ENCODE data around the gene ATF4. TPM values are rescaled to one million over a fixed set of nuclear protein-coding genes. Genes with fewer than 3 reads are reported as not detected.

ATF4 gene
- total and polyA plus RNA-seq, 2 of the 13 experiments (the other 11 are each of a cell fraction or from before 2014, with no cell fraction given): 486 to 1,297 TPM

DNA sequence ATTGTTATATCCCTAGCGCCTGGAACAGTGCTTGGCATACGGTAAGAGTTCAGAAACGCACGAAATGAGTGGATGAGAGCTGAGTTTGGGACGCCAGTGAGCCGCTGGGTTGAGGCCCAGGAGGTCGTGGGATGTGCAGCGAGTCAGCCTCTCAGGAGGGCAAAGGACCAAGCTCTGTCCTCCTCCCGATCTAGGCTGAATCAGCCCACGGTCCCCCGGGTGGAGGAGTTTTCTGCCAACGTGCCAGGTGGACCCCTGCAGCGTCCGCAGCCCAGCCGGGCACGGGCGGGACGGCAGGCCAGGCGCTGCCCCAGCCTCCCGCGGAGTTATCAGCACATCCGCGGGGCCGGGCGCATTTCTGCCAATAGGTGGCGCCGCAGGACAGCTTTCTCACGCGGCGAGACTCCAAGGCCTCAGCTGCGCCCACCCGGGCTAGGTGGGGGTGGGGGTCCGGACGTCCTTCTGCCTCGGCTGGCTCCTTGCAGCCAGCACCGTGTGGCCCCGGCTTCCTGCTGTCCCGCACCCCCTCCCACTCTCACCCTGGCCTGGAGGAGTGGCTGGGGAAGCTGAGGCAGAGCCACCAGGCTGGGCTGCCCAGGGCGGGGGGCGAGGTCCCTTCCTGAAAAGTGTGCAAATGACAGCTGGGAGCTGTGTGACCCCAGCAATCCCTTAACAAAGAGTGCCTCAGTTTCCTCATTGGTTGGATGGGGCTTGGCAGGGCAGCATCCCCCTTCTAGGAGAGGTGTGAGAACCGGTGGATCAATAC is 14.4 kb downstream of the ATF4 start (continued):
- TF ChIP-seq MAZ (IDR thresholded peaks at IDR 0.05; ENCODE audit: borderline replicate concordance, low read depth, low read length): no peak
- no peak; the same call in 1 of the 2 replicates for TF ChIP-seq MAZ (CRISPR knock-in tag; IDR thresholded peaks at IDR 0.05; ENCODE audit: low read depth)
- TF ChIP-seq, protein P1, sequence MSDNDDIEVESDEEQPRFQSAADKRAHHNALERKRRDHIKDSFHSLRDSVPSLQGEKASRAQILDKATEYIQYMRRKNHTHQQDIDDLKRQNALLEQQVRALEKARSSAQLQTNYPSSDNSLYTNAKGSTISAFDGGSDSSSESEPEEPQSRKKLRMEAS (IDR thresholded peaks at IDR 0.05): peak; percentile 49; the same call in 1 of the 2 replicates
- TF ChIP-seq ZFP36L2 (CRISPR knock-in tag; IDR thresholded peaks at IDR 0.05): 0 out of 2 replicates have a peak, but pooled peaks have one; percentile 22
- TF ChIP-seq ZBTB21 (CRISPR knock-in tag; IDR thresholded peaks at IDR 0.05): no peak
- TF ChIP-seq EEA1 (CRISPR knock-in tag; IDR thresholded peaks at IDR 0.05; ENCODE audit: borderline replicate concordance): peak; percentile 14; the same call in 1 of the 2 replicates
- TF ChIP-seq ZBTB8A (CRISPR knock-in tag; IDR thresholded peaks at IDR 0.05; ENCODE audit: borderline replicate concordance, low read depth): no peak
- no peak for TF ChIP-seq JUN (CRISPR knock-in tag; IDR thresholded peaks at IDR 0.05)
- TF ChIP-seq, protein P2, sequence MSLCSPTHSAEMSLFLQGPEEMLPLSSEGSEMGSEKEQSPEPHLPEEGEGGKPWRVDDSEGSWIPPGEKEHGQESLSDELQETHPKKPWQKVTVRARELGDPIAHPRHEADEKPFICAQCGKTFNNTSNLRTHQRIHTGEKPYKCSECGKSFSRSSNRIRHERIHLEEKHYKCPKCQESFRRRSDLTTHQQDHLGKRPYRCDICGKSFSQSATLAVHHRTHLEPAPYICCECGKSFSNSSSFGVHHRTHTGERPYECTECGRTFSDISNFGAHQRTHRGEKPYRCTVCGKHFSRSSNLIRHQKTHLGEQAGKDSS (CRISPR knock-in tag; IDR thresholded peaks at IDR 0.05; ENCODE audit: borderline replicate concordance, low read depth): no peak
- TF ChIP-seq, protein P3, sequence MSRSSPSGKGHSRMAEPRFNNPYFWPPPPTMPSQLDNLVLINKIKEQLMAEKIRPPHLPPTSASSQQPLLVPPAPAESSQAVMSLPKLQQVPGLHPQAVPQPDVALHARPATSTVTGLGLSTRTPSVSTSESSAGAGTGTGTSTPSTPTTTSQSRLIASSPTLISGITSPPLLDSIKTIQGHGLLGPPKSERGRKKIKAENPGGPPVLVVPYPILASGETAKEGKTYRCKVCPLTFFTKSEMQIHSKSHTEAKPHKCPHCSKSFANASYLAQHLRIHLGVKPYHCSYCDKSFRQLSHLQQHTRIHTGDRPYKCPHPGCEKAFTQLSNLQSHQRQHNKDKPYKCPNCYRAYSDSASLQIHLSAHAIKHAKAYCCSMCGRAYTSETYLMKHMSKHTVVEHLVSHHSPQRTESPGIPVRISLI (CRISPR knock-in tag; IDR thresholded peaks at IDR 0.05; ENCODE audit: borderline replicate concordance): no peak
- TF ChIP-seq, protein P4, sequence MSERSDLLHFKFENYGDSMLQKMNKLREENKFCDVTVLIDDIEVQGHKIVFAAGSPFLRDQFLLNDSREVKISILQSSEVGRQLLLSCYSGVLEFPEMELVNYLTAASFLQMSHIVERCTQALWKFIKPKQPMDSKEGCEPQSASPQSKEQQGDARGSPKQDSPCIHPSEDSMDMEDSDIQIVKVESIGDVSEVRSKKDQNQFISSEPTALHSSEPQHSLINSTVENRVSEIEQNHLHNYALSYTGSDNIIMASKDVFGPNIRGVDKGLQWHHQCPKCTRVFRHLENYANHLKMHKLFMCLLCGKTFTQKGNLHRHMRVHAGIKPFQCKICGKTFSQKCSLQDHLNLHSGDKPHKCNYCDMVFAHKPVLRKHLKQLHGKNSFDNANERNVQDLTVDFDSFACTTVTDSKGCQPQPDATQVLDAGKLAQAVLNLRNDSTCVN (CRISPR knock-in tag; IDR thresholded peaks at IDR 0.05; ENCODE audit: borderline replicate concordance): peak; percentile 51; the same call in 1 of the 2 replicates
- TF ChIP-seq GABPB1 (CRISPR knock-in tag; IDR thresholded peaks at IDR 0.05): peak; percentile 69; the same call in 1 of the 2 replicates
- TF ChIP-seq, protein P5, sequence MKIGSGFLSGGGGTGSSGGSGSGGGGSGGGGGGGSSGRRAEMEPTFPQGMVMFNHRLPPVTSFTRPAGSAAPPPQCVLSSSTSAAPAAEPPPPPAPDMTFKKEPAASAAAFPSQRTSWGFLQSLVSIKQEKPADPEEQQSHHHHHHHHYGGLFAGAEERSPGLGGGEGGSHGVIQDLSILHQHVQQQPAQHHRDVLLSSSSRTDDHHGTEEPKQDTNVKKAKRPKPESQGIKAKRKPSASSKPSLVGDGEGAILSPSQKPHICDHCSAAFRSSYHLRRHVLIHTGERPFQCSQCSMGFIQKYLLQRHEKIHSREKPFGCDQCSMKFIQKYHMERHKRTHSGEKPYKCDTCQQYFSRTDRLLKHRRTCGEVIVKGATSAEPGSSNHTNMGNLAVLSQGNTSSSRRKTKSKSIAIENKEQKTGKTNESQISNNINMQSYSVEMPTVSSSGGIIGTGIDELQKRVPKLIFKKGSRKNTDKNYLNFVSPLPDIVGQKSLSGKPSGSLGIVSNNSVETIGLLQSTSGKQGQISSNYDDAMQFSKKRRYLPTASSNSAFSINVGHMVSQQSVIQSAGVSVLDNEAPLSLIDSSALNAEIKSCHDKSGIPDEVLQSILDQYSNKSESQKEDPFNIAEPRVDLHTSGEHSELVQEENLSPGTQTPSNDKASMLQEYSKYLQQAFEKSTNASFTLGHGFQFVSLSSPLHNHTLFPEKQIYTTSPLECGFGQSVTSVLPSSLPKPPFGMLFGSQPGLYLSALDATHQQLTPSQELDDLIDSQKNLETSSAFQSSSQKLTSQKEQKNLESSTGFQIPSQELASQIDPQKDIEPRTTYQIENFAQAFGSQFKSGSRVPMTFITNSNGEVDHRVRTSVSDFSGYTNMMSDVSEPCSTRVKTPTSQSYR (CRISPR knock-in tag; IDR thresholded peaks at IDR 0.05; ENCODE audit: borderline replicate concordance): peak; percentile 28; the same call in 1 of the 2 replicates
- no peak for TF ChIP-seq ZFP41 (CRISPR knock-in tag; IDR thresholded peaks at IDR 0.05; ENCODE audit: borderline replicate concordance)
- TF ChIP-seq KDM2A (CRISPR knock-in tag; IDR thresholded peaks at IDR 0.05; ENCODE audit: borderline replicate concordance, low read depth): peak; percentile 85
- TF ChIP-seq TEAD2 (CRISPR knock-in tag; IDR thresholded peaks at IDR 0.05): no peak
- peak; percentile 4; the same call in 1 of the 2 replicates for TF ChIP-seq NFKB2 (CRISPR knock-in tag; IDR thresholded peaks at IDR 0.05; ENCODE audit: borderline replicate concordance)
- TF ChIP-seq, protein P6, sequence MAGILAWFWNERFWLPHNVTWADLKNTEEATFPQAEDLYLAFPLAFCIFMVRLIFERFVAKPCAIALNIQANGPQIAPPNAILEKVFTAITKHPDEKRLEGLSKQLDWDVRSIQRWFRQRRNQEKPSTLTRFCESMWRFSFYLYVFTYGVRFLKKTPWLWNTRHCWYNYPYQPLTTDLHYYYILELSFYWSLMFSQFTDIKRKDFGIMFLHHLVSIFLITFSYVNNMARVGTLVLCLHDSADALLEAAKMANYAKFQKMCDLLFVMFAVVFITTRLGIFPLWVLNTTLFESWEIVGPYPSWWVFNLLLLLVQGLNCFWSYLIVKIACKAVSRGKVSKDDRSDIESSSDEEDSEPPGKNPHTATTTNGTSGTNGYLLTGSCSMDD (CRISPR knock-in tag; IDR thresholded peaks at IDR 0.05): no peak
- TF ChIP-seq ZFP82 (CRISPR knock-in tag; IDR thresholded peaks at IDR 0.05; ENCODE audit: borderline replicate concordance): no peak
- TF ChIP-seq ZNF83 (CRISPR knock-in tag; IDR thresholded peaks at IDR 0.05; ENCODE audit: borderline replicate concordance): 0 out of 2 replicates have a peak, but pooled peaks have one; percentile 42
- TF ChIP-seq NR3C1 (CRISPR knock-in tag; IDR thresholded peaks at IDR 0.05): no peak

All from HepG2 (cell line).